PFSK-1 (cell line): Measurements from ENCODE around the gene MEGF11.

ENCODE experiments used
- FOXP2 ChIP-seq: optimal IDR thresholded peaks from 2 replicates; pipeline ENCODE3; 2011; ENCODE audit warnings: borderline replicate concordance, control low read depth, inconsistent platforms; ENCODE audit not compliant: insufficient read depth; ENCODE audit errors: extremely low read length, extremely low read depth
- POLR2AphosphoS5 ChIP-seq: IDR thresholded peaks from 2 replicates; pipeline ENCODE4 v1.6.1; 2012; ENCODE audit warnings: low read depth, mild to moderate bottlenecking, control low read depth, low read length, moderate library complexity
- SIN3A ChIP-seq: IDR thresholded peaks from 2 replicates; pipeline ENCODE4 v1.6.1; 2012; ENCODE audit warnings: mild to moderate bottlenecking, low read length, moderate library complexity, borderline replicate concordance; ENCODE audit not compliant: insufficient read depth
- TAF1 ChIP-seq: IDR thresholded peaks from 2 replicates; pipeline ENCODE4 v1.6.1; 2012; ENCODE audit warnings: low read length, control low read depth, borderline replicate concordance; ENCODE audit not compliant: insufficient read depth
- TF ChIP-seq, protein P1 (sequence below), 2 experiments: IDR thresholded peaks; 2 replicates each; pipeline versions ENCODE4 v1.6.1 to v1.8.0; 2011 to 2012; ENCODE audit warnings: low read depth in 2 of 2, low read length in 2 of 2, control low read depth in 1 of 2, inconsistent platforms in 1 of 2, mild to moderate bottlenecking in 1 of 2, moderate library complexity in 1 of 2; ENCODE audit not compliant: insufficient read depth in 1 of 2

- TF ChIP-seq TAF1 (no peak), POLR2AphosphoS5 (no peak), FOXP2 (no peak), SIN3A (no peak)
- TF ChIP-seq, protein P1, sequence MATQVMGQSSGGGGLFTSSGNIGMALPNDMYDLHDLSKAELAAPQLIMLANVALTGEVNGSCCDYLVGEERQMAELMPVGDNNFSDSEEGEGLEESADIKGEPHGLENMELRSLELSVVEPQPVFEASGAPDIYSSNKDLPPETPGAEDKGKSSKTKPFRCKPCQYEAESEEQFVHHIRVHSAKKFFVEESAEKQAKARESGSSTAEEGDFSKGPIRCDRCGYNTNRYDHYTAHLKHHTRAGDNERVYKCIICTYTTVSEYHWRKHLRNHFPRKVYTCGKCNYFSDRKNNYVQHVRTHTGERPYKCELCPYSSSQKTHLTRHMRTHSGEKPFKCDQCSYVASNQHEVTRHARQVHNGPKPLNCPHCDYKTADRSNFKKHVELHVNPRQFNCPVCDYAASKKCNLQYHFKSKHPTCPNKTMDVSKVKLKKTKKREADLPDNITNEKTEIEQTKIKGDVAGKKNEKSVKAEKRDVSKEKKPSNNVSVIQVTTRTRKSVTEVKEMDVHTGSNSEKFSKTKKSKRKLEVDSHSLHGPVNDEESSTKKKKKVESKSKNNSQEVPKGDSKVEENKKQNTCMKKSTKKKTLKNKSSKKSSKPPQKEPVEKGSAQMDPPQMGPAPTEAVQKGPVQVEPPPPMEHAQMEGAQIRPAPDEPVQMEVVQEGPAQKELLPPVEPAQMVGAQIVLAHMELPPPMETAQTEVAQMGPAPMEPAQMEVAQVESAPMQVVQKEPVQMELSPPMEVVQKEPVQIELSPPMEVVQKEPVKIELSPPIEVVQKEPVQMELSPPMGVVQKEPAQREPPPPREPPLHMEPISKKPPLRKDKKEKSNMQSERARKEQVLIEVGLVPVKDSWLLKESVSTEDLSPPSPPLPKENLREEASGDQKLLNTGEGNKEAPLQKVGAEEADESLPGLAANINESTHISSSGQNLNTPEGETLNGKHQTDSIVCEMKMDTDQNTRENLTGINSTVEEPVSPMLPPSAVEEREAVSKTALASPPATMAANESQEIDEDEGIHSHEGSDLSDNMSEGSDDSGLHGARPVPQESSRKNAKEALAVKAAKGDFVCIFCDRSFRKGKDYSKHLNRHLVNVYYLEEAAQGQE (IDR thresholded peaks at IDR 0.05; ENCODE audit: insufficient read depth in 1 of 2, low read depth in 2 of 2, low read length in 2 of 2), result no peak
Observed at GRCh38 chr15:66098022-66098363, 155.6 kb downstream of the MEGF11 start.
